Measurements from ENCODE around the gene CIB4. TPM values are rescaled to one million over a fixed set of nuclear protein-coding genes. Genes with fewer than 3 reads are reported as not detected.

Gene CIB4
- total and polyA plus RNA-seq, 9 of the 15 experiments (the other 6 are each of a cell fraction or from before 2014, with no cell fraction given), result not detected

GRCh38 chr2:26639685-26640243 is 1.4 kb downstream of the CIB4 start:
- no peak for ATAC-seq
- WGBS (ENCODE audit: insufficient coverage, low coverage, missing lambda C conversion rate), result 0% methylated on average over 8 of the region's 8 CpGs
- no peak overlapping the region for H3K9ac ChIP-seq (ENCODE audit: insufficient read depth in 1 of 2, low read depth in 2 of 2, low read length in 2 of 2)
- peaks cover 19 to 64% of the 10 kb centered on the region in 2 experiments for H3K27me3 ChIP-seq (ENCODE audit: control insufficient read depth in 2 of 2, insufficient read depth in 2 of 2, low read length in 2 of 2)
- FAIRE-seq, result no peak
- H3K27ac ChIP-seq (ENCODE audit: extremely low read depth, low read depth, low read length), result no peak overlapping the region
- POLR2A ChIA-PET, result interaction anchor here (0.8 kb wide), 1 partner anchor 32 kb away, joined by 3 read pairs; no protein-coding TSS in a partner anchor
- peaks cover 0 to 2% of the 10 kb centered on the region in 2 experiments; a peak in 1 of 5 replicates for H3K4me1 ChIP-seq (replicated peaks in 1 of 2; ENCODE audit: control insufficient read depth in 2 of 2, insufficient read depth in 2 of 2, low read length in 2 of 2)
- H2AFZ ChIP-seq (ENCODE audit: low read depth, low read length), result no peak overlapping the region
- CTCF ChIA-PET (ENCODE audit: low intra/inter-chr PET ratio), result no interaction called here
- DNase-seq (ENCODE audit: extremely low read depth in 1 of 4, low spot score in 3 of 4), result no peak
- in situ Hi-C loops (cut with MboI), result no loop called here
- no peaks in the 10 kb centered on the region for H3K9me3 ChIP-seq (replicated peaks; ENCODE audit: control insufficient read depth, insufficient read depth, low read depth, low read length)
- no peaks in the 10 kb centered on the region for H3K9me1 ChIP-seq (ENCODE audit: control insufficient read depth, insufficient read depth, low read length)
- BruUV-seq (replicated peaks), result no TSS peak
- H3K4me3 ChIP-seq, result no peak overlapping the region
- no peaks in the 10 kb centered on the region for H4K20me1 ChIP-seq (replicated peaks; ENCODE audit: control insufficient read depth, insufficient read depth, low read length)
- no peak overlapping the region for H3K4me2 ChIP-seq (ENCODE audit: insufficient read depth, low read length)
- no peaks in the 10 kb centered on the region for H3K36me3 ChIP-seq (ENCODE audit: control insufficient read depth, insufficient read depth, low read length)
- H3K79me2 ChIP-seq (ENCODE audit: control insufficient read depth, insufficient read depth, low read length), result no peaks in the 10 kb centered on the region
- intact Hi-C loops (cut with micrococcal nuclease), result no loop called here
- no peak for TF ChIP-seq SMARCA4 (IDR thresholded peaks at IDR 0.05)
- TF ChIP-seq THAP12 (CRISPR knock-in tag; IDR thresholded peaks at IDR 0.05), result no peak
- no peak for TF ChIP-seq TCF7L2 (IDR thresholded peaks at IDR 0.05; ENCODE audit: low read depth, low read length)
- no peak for TF ChIP-seq MYC (IDR thresholded peaks at IDR 0.05; ENCODE audit: low read depth, low read length)
- TF ChIP-seq MYC (CRISPR knock-in tag; IDR thresholded peaks at IDR 0.05; ENCODE audit: borderline replicate concordance, low read depth), result no peak
- TF ChIP-seq NR1H2 (CRISPR knock-in tag; IDR thresholded peaks at IDR 0.05), result no peak
- TF ChIP-seq NEUROD1 (IDR thresholded peaks at IDR 0.05; ENCODE audit: borderline replicate concordance, low read depth, low read length, partially characterized antibody), result no peak
- no peak for TF ChIP-seq CEBPZ (IDR thresholded peaks at IDR 0.05; ENCODE audit: borderline replicate concordance, low read depth, low read length)
- no peak for TF ChIP-seq ZNF76 (CRISPR knock-in tag; IDR thresholded peaks at IDR 0.05; ENCODE audit: borderline replicate concordance)
- TF ChIP-seq AFF4 (CRISPR knock-in tag; IDR thresholded peaks at IDR 0.05), result no peak
- TF ChIP-seq STAT5B (CRISPR knock-in tag; IDR thresholded peaks at IDR 0.05), result no peak
